Esophagus squamous epithelium (tissue), 4 donors: ENCODE results near the gene LRBA.

ENCODE experiments used
- POLR2A ChIP-seq, 4 donors: fragments of 450-650 bp; IDR thresholded peaks; one replicate each; pipeline ENCODE4 v1.6.1; 2017; ENCODE audit warnings: antibody characterized with exemption in 4 of 4, mild to moderate bottlenecking in 4 of 4, moderate library complexity in 3 of 4
- TF ChIP-seq, protein P1 (sequence below), 6 experiments: fragments of 450-650 bp in 4 of 6; fragments of 200-600 bp in 2 of 6; sonication (generic) in 2 of 6; IDR thresholded peaks; one replicate each; pipeline ENCODE4 v1.5.1; 2016 to 2019; ENCODE audit warnings: antibody characterized with exemption in 6 of 6, mild to moderate bottlenecking in 4 of 6, moderate library complexity in 4 of 6

DNA sequence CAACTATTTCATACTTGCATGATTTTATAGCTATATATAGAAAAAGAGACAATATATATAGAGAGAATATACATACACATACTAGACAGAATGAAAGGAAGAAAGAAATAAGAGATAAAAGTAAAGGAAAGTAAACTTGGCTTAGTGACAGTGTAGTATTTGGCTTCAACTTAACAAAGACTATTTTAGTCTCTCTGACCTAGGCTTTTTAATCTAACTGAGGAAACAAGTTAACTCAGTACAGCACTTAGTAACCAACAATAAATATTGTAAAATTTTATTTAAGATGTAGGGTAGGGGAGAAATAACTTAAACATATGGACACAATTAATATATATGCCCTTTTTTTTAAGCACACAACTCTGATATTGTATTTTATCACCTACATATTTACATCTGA is 682.1 kb downstream of the LRBA start:
- TF ChIP-seq, protein P1, sequence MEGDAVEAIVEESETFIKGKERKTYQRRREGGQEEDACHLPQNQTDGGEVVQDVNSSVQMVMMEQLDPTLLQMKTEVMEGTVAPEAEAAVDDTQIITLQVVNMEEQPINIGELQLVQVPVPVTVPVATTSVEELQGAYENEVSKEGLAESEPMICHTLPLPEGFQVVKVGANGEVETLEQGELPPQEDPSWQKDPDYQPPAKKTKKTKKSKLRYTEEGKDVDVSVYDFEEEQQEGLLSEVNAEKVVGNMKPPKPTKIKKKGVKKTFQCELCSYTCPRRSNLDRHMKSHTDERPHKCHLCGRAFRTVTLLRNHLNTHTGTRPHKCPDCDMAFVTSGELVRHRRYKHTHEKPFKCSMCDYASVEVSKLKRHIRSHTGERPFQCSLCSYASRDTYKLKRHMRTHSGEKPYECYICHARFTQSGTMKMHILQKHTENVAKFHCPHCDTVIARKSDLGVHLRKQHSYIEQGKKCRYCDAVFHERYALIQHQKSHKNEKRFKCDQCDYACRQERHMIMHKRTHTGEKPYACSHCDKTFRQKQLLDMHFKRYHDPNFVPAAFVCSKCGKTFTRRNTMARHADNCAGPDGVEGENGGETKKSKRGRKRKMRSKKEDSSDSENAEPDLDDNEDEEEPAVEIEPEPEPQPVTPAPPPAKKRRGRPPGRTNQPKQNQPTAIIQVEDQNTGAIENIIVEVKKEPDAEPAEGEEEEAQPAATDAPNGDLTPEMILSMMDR (IDR thresholded peaks at IDR 0.05) = no peak
- no peak for TF ChIP-seq POLR2A (IDR thresholded peaks at IDR 0.05)
